B cell (primary cell): ENCODE measurements around the gene GNAI2.

ENCODE experiments used
- EZH2 ChIP-seq: IDR thresholded peaks from 2 replicates; pipeline ENCODE4 v1.6.1; 2012; ENCODE audit warnings: borderline replicate concordance, low read depth, mild to moderate bottlenecking, moderate library complexity, low read length; ENCODE audit not compliant: insufficient read depth, poor library complexity, severe bottlenecking
- TF ChIP-seq, protein P1 (sequence below): fragments of 200-600 bp; IDR thresholded peaks from one replicate; pipeline ENCODE4 v1.8.0; 2022; ENCODE audit warnings: antibody characterized with exemption, mild to moderate bottlenecking

DNA sequence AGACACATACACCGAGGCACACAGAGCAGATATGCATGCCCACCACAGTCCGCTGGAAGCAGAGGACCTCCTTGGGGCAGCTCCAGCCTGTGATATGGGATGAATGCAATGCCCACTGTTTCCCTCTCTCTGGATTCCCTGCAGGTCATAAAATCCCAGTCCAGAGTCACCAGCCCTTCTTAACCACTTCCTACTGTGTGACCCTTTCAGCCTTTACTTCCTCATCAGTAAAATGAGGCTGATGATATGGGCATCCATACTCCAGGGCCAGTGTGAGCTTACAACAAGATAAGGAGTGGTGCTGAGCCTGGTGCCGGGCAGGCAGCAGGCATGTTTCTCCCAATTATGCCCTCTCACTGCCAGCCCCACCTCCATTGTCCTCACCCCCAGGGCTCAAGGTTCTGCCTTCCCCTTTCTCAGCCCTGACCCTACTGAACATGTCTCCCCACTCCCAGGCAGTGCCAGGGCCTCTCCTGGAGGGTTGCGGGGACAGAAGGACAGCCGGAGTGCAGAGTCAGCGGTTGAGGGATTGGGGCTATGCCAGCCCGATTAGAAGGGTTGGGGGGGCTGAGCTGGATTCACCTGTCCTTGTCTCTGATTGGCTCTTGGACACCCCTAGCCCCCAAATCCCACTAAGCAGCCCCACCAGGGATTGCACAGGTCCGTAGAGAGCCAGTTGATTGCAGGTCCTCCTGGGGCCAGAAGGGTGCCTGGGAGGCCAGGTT lies 44.9 kb upstream of the GNAI2 start, which contains the start of gene GNAT1:
- TF ChIP-seq, protein P1, sequence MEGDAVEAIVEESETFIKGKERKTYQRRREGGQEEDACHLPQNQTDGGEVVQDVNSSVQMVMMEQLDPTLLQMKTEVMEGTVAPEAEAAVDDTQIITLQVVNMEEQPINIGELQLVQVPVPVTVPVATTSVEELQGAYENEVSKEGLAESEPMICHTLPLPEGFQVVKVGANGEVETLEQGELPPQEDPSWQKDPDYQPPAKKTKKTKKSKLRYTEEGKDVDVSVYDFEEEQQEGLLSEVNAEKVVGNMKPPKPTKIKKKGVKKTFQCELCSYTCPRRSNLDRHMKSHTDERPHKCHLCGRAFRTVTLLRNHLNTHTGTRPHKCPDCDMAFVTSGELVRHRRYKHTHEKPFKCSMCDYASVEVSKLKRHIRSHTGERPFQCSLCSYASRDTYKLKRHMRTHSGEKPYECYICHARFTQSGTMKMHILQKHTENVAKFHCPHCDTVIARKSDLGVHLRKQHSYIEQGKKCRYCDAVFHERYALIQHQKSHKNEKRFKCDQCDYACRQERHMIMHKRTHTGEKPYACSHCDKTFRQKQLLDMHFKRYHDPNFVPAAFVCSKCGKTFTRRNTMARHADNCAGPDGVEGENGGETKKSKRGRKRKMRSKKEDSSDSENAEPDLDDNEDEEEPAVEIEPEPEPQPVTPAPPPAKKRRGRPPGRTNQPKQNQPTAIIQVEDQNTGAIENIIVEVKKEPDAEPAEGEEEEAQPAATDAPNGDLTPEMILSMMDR: no peak
- no peak for TF ChIP-seq EZH2
